OCI-LY7 (cell line): Measurements from ENCODE around the gene PACS2.

Source experiments
- EZH2phosphoT487 ChIP-seq: fragments of 200-600 bp; sonication (generic); IDR thresholded peaks from 2 replicates; pipeline ENCODE4 v1.6.1; 2018; ENCODE audit warnings: low read depth, borderline replicate concordance, mild to moderate bottlenecking, mixed run types, antibody characterized with exemption, low read length, moderate library complexity, mixed read lengths
- TF ChIP-seq, protein P1 (sequence below): fragments of 200-600 bp; sonication (generic); conservative IDR thresholded peaks from 2 replicates; pipeline ENCODE4 v1.5.1; 2014; ENCODE audit warnings: mild to moderate bottlenecking, antibody characterized with exemption, low read length, moderate library complexity, mixed read lengths

DNA sequence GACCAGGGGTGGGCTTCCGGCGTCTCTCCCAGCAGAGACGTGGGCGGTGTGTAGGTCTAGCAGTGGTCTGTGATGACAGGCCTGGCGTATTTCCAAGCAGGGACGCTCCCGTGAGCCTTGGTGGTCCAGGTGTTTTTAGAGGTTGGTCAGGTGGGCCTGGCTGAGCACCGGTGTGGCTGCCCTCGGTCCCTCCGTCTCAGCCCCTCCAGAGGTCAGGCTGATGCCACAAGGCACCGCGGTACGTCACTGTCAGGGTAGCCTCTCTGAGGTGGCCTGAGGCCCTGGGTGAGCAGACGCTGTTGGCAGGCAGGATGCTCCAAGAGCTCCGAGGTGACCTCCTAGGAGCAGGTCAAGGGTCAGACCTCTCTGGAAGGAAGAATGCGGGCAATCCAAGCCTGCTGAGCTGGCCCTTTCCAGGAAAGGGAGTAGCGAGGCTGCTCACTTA, 118.6 kb downstream of the PACS2 start:
- TF ChIP-seq, protein P1, sequence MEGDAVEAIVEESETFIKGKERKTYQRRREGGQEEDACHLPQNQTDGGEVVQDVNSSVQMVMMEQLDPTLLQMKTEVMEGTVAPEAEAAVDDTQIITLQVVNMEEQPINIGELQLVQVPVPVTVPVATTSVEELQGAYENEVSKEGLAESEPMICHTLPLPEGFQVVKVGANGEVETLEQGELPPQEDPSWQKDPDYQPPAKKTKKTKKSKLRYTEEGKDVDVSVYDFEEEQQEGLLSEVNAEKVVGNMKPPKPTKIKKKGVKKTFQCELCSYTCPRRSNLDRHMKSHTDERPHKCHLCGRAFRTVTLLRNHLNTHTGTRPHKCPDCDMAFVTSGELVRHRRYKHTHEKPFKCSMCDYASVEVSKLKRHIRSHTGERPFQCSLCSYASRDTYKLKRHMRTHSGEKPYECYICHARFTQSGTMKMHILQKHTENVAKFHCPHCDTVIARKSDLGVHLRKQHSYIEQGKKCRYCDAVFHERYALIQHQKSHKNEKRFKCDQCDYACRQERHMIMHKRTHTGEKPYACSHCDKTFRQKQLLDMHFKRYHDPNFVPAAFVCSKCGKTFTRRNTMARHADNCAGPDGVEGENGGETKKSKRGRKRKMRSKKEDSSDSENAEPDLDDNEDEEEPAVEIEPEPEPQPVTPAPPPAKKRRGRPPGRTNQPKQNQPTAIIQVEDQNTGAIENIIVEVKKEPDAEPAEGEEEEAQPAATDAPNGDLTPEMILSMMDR, result no peak
- TF ChIP-seq EZH2phosphoT487, result no peak
